Measurements from ENCODE around the gene EVI5.
A peak's percentile ranks its signal among the peaks of the same experiment; 100 is the strongest.
"Not testable (repeated sequence)": the region's sequence is repeated elsewhere in the genome, so short reads cannot be mapped to it uniquely, and the experiment has no call there.

EVI5 gene

DNA sequence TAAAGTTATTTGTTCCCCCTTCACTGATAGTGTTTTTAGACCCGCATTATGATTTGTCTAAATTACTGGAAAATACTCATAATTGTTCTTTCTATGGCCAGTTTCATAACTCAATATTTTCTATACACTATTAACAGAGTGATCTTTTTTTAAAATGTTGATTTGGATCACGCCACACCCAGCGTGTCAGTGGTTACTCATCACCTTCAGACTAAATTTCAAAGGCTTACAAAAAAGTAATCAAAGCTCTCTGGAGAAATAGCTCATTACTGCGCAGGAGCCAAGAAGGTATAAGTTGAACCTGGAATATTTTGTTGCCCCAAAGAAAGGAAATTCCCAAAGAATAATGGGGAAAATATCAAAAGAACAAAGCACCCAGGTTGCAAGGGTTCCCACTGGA is 104.9 kb downstream of the EVI5 start:
- DNase-seq = no peak

DNA sequence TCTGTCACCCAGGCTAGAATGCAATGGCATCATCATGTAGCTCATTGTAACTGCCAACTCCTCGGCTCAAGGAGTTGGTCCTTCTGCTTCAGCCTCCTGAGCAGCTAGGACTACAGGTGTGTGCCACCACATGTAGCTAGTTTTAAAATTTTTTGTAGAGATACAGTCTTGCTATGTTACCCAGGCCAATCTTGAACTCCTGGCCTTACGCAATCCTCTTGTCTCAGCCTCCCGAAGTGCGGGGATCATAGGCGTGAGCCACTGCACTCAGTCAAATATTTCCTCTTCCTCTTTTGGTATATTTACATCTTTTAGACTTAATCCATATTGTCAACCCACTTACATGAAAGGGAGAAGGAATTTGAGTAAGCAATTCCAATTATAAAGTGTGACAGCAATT is 121.1 kb downstream of the EVI5 start:
- peak; percentile 57 to 60 for DNase-seq

DNA sequence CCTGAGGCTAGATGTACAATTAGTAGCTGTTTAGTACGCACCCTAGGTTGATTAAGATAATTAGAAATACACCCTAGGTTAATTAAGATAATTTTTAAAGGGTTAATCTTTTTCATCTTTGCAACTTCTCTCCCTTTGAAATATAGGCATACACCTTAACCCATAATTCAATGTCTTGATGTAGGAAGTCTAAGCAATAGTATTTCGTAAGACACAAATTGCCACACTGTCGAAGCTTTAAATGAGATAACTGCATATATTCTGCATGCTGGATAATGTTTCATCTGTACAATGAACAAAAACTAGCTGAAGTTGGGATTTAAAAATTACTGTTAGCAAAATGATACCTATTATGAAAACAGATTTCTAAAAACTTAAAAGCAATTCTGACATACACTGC is 122.9 kb downstream of the EVI5 start:
- DNase-seq = peak; percentile 6 to 39

- peak; percentile 42 to 67 for DNase-seq
Observed at GRCh38 chr1:92657701-92658100, 127.2 kb downstream of the EVI5 start.

GRCh38 chr1:92655197-92655801 is 129.6 kb downstream of the EVI5 start:
- DNase-seq = no peak

DNA sequence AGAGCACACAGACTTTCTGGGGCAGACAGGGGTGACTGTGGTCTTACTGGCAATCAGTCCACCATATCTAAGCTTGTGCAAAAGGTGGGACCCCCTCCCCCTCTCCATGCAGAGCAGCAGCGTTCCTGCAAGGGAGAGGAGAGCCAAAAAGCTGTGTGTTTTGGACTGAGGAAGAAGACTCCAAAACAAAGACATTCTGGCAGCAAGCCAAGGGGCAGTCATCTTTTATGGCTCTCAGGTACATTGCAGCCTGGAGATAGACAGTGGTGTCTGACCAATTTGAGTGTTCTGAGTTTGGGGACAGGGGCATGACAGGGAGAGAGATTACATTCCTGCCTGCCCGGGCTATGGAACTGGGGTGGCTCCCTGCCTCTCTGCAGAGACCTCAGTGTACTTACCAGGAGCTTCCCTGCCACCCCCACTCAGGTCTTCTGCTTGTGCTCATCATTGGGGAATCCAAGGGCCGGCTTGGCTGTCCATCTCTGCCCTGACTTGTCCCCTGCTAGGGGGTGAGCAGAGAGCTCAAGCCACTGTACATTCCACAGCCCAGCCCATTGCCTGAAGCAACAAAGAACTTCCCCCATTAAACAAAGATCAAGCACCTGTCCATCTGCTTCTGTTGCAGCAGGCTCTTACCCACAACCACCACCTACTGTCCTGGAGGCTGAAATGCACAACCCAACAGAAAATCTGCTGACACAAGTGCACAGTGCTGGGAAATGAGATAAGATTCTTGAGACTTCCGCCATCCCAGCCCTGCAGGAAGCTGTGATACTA is 131.1 kb downstream of the EVI5 start:
- no peak for DNase-seq

- DNase-seq = not testable (repeated sequence)
Observed at GRCh38 chr1:92640686-92641085, 144.2 kb downstream of the EVI5 start.

DNA sequence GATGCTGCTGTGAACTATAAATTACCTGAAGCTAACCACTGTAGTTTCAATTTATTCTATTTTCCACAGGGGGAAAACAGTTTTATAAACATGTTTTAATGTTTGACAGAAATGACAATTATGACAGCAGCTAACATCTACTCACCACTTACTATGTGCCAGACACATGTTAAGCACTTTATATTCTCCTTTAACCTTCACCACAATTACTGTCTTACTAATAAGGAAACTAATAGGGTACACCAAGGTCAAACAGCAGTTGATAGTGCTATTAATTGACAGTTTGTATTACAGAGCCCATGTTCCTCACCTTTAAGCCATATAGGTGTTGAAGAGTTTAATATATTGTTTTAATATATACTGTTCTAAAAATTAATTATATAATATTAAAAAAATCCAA is 146.4 kb downstream of the EVI5 start:
- DNase-seq = no peak

DNA sequence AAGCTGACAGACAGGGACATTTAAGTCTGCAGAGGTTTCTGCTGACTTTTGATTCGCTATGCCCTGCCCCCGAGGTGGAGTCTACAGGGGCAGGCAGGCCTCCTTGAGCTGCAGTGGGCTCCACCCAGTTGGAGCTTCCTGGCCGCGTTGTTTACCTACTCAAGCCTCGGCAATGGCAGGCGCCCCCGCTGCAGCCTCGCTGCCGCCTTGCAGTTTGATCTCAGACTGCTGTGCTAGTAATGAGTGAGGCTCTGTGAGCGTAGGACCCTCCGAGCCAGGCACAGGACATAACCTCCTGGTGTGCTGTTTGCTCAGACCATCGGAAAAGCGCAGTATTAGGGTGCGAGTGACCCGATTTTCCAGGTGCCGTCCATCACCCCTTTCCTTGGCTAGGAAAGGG is 149.7 kb downstream of the EVI5 start:
- DNase-seq = not testable (repeated sequence)

DNA sequence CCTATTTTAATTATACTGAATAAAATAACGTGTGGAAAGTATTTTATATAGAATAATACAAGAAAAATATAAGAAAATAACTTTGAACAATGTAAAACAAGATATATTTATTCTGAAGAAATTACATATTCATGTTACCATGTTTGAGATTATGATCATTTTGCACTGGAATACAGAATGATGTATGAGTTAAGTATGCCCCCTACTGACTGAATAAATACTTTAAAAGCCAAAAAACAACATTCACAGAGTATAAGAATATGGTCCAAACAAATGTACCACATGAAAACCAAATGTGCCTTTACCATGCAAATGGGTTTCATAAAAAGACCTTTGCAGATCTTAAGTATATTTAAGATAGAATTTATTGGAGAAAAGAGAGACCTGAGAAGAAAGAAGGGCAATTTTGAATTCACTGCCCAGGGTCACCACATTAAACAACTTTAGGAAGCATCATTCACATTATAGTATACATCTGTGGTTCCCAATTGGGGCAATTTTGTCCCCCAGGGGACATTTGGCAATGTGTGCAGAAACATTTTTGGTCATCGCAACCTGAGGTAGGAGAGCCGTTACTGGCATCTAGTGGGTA is 161.6 kb downstream of the EVI5 start:
- no peak for DNase-seq

- DNase-seq = no peak
Observed at GRCh38 chr1:92619466-92620189, 165.3 kb downstream of the EVI5 start.

DNA sequence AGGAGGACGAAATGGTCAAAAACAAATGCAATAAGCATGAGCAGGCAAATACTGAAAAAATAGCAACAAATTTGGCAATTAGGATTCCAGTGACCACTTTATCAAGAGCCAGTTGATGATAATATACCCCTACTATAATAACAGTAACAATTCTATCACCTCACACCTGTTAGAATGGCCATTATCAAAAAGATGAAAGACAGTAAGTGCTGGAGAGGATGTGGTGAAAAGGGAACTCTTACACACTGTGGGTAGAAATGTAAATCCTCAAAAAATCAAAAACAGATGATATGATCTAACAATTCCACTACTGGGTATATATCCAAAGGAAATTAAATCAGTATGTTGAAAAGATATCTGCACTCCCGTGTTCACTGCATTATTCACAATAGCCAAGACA is 183.9 kb downstream of the EVI5 start:
- DNase-seq = no peak

DNA sequence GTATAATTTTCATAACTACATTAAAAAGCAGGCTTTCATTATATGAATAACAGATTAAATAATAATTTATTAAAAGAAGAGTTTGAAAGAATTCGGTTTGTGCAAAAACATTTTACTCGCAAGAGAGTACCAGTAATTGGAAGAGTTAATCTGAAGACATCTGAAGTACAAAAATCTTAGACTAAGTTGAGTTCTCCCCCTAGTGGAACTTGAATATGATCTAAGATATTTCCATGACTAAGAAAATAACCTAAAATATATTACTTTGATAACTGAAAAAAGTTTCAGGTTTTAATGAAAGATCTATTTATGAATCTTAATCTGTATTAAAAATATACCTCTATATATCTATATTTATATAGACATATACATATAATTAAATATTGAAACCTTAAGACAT is 185.7 kb downstream of the EVI5 start:
- peak in 1 of 2 donors; percentile 52 for DNase-seq

GRCh38 chr1:92589361-92589760 is 195.5 kb downstream of the EVI5 start:
- DNase-seq = not testable (repeated sequence)

GRCh38 chr1:92587445-92587844 is 197.5 kb downstream of the EVI5 start:
- DNase-seq = no peak

DNA sequence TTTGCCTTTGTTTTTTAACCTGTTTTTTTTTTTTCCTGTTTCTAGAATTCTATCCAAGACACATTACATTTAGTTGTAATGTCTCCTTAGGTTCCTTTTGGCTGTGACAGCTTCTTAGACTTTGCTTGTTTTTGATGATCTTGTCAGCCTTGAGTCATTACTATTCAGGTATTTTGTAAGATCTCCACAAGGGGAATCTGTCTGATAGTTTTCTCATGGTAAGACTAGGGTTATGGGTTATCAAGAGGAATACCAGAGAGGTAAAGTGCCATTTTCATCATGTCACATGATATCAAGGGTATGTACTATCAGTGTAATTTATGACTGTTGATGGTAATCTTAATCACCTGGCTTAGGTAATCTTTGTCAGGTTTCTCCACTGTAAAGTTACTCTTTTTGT is 199.1 kb downstream of the EVI5 start:
- DNase-seq = no peak

GRCh38 chr1:92584810-92585209 is 200.1 kb downstream of the EVI5 start:
- DNase-seq = not testable (repeated sequence)

DNA sequence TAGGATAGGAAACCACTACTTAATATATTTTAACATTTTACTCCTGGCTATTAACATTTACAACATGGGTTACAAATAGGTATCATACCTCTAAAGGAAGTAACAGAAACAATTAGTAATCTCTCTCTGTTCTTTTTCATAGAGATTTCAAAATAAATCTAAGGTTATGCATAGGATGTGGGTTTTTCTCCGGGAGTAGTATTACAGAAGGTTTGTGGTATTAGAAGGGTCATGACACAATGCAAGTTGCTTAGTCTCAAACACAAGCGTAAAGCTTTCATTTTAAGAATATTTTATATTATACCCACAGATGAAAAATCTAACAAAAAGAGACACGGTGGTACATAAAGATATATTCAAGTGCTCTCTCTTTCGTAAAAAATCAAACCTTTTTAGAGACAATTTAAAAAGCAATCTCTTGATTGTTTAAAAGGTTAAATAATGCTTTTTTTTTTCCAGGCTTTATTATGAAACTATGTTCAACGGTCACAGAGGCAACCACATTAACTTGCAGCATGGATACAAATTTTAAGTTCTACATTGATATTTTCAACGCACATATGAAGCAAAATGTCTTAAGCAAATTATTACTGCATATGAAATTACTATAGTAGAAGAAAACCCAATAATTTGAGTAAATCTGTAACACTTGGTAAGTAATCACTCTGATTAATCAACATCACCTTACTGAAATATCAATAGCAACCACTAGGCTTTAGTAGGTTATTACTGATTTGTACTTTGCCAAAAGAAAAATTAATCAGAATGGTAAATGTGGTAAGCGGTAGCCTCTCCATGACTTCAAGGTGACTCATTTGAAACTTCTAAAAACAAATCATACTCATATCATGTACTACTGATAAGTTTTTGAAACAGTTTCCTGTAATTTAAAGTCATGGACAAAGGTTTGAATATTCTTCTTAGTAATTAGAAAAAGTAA is 200.8 kb downstream of the EVI5 start:
- peak; percentile 37 to 82 for DNase-seq

- DNase-seq = no peak
Observed at GRCh38 chr1:92577261-92577895, 207.5 kb downstream of the EVI5 start.

GRCh38 chr1:92575123-92575522 is 209.8 kb downstream of the EVI5 start:
- DNase-seq = no peak

DNA sequence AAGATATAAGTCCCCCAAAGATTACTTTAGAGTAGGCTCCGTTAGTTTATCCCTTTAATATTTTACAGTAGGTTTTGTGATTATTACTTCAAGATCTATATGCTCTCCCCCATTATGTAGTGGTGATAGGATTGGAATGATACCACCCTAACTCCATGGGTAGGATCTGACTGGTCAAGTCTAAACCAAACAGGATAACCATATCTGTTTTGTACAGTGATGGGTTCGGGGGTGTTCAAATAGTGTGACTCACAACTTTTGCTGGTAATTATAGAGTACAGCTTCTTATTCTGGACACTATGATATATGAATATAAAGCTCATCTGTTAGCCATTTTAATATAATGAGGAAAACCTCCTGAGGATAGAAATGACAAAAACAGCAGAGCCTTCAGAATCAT is 212.4 kb downstream of the EVI5 start:
- DNase-seq = no peak

GRCh38 chr1:92571578-92571977 is 213.3 kb downstream of the EVI5 start:
- DNase-seq = no peak
